ENCODE data around the gene RBM23. TPM values are rescaled to one million over a fixed set of nuclear protein-coding genes. Genes with fewer than 3 reads are reported as not detected.

Gene RBM23
- total and polyA plus RNA-seq, 10 of the 15 experiments (the other 5 are each of a cell fraction or from before 2014, with no cell fraction given), result 54.0 to 72.6 (median 61.3) TPM

DNA sequence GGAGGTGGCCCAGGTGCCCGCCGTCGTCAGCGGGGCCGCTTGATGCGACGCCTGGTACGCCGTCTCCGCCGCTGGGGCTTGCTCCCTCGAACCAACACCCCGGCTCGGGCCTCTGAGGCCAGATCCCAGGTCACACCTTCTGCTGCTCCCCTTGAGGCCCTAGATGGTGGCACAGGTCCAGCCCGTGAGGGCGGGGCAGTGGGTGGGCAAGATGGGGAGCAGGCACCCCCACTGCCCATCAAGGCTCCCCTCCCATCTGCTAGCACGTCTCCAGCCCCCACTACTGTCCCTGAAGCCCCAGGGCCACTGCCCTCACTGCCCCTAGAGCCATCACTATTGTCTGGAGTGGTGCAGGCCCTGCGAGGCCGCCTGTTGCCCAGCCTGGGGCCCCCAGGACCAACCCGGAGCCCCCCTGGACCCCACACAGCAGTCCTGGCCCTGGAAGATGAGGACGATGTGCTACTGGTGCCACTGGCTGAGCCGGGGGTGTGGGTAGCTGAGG lies 41.9 kb downstream of the RBM23 start:
- intact Hi-C loops (cut with micrococcal nuclease; ENCODE audit: unreplicated experiment), result no loop called here
- FAIRE-seq (no peak), DNase-seq (ENCODE audit: low read depth, low spot score) (no peak), ATAC-seq (no peak)
- POLR2A ChIA-PET, result no interaction called here
- Histone ChIP-seq H3K36me3 (ENCODE audit: control insufficient read depth in 2 of 2, insufficient read depth in 2 of 2, low read length in 1 of 2) (peaks cover 22 to 30% of the 10 kb centered on the region in 2 experiments), H3K9ac (ENCODE audit: control insufficient read depth, insufficient read depth, low read length) (no peak overlapping the region), H3K4me1 (ENCODE audit: control insufficient read depth, insufficient read depth, low read length) (peaks cover 2% of the 10 kb centered on the region; the same call in 1 of the 2 replicates), H3K27me3 (replicated peaks in 1 of 2; ENCODE audit: control insufficient read depth in 2 of 2, insufficient read depth in 2 of 2, low read length in 1 of 2) (no peaks in the 10 kb centered on the region), H3K27ac (ENCODE audit: control insufficient read depth, insufficient read depth) (no peak overlapping the region), H3K4me3 (no peak overlapping the region), H4K20me1 (ENCODE audit: control insufficient read depth, insufficient read depth) (no peaks in the 10 kb centered on the region), H3K79me2 (ENCODE audit: control insufficient read depth, insufficient read depth, low read length) (peaks cover 16% of the 10 kb centered on the region), H3K9me3 (replicated peaks; ENCODE audit: control insufficient read depth, insufficient read depth, low read length) (no peaks in the 10 kb centered on the region), H2AFZ (ENCODE audit: control insufficient read depth, low read depth, low read length) (no peak overlapping the region), H3K4me2 (ENCODE audit: control insufficient read depth, insufficient read depth) (no peak overlapping the region)
- CTCF ChIA-PET, result interaction anchor here (0.9 to 6.9 kb wide), 2 partner anchors 18 to 24 kb away, joined by 4 to 91 read pairs; no protein-coding TSS in a partner anchor
- WGBS (ENCODE audit: insufficient coverage, insufficient replicate concordance, low lambda C conversion rate, missing lambda C conversion rate), result 97% methylated on average over 22 of the region's 22 CpGs
- RAD21 ChIA-PET (ENCODE audit: unreplicated experiment), result interaction anchor here (0.6 kb wide), 1 partner anchor 11 kb away, joined by 4 read pairs; no protein-coding TSS in a partner anchor
- in situ Hi-C loops (cut with MboI), result no loop called here
- no TSS peak for BruUV-seq (replicated peaks)
- SMC1A ChIA-PET (ENCODE audit: uncharacterized antibody, unreplicated experiment), result no interaction called here
- TF ChIP-seq TCF12 (IDR thresholded peaks at IDR 0.05; ENCODE audit: low read depth, low read length), result no peak
- TF ChIP-seq, protein P1, sequence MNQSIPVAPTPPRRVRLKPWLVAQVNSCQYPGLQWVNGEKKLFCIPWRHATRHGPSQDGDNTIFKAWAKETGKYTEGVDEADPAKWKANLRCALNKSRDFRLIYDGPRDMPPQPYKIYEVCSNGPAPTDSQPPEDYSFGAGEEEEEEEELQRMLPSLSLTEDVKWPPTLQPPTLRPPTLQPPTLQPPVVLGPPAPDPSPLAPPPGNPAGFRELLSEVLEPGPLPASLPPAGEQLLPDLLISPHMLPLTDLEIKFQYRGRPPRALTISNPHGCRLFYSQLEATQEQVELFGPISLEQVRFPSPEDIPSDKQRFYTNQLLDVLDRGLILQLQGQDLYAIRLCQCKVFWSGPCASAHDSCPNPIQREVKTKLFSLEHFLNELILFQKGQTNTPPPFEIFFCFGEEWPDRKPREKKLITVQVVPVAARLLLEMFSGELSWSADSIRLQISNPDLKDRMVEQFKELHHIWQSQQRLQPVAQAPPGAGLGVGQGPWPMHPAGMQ (IDR thresholded peaks at IDR 0.05; ENCODE audit: borderline replicate concordance), result no peak
- TF ChIP-seq POLR2A (IDR thresholded peaks at IDR 0.05; ENCODE audit: low read depth, low read length), result peak; percentile 32; the same call in 1 of the 2 replicates
- no peak for TF ChIP-seq NFXL1 (IDR thresholded peaks at IDR 0.05; ENCODE audit: borderline replicate concordance)
- TF ChIP-seq BACH1 (IDR thresholded peaks at IDR 0.05; ENCODE audit: borderline replicate concordance), result no peak

DNA sequence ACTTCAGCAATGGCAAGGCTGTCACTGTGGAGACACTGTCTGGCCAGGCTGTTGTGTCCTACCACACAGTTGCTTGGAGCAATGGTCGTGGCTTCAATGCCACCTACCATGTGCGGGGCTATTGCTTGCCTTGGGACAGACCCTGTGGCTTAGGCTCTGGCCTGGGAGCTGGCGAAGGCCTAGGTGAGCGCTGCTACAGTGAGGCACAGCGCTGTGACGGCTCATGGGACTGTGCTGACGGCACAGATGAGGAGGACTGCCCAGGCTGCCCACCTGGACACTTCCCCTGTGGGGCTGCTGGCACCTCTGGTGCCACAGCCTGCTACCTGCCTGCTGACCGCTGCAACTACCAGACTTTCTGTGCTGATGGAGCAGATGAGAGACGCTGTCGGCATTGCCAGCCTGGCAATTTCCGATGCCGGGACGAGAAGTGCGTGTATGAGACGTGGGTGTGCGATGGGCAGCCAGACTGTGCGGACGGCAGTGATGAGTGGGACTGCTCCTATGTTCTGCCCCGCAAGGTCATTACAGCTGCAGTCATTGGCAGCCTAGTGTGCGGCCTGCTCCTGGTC lies 43.1 kb downstream of the RBM23 start:
- no peak overlapping the region for H3K4me2 ChIP-seq (ENCODE audit: control insufficient read depth, insufficient read depth)
- H4K20me1 ChIP-seq (ENCODE audit: control insufficient read depth, insufficient read depth), result no peaks in the 10 kb centered on the region
- ChIA-PET CTCF (interaction anchor here (0.9 to 6.9 kb wide), 3 partner anchors 10 to 25 kb away, joined by 4 to 174 read pairs (median 91); partner anchors contain the start of gene REM2), POLR2A (interaction anchor here (1.1 kb wide), 1 partner anchor 15 kb away, joined by 3 read pairs; no protein-coding TSS in a partner anchor), RAD21 (ENCODE audit: unreplicated experiment) (interaction anchor here (0.5 kb wide), 1 partner anchor 27 kb away, joined by 3 read pairs; no protein-coding TSS in a partner anchor), SMC1A (ENCODE audit: uncharacterized antibody, unreplicated experiment) (no interaction called here)
- no peaks in the 10 kb centered on the region for H3K9me3 ChIP-seq (replicated peaks; ENCODE audit: control insufficient read depth, insufficient read depth, low read length)
- H3K79me2 ChIP-seq (ENCODE audit: control insufficient read depth, insufficient read depth, low read length), result peaks cover 18% of the 10 kb centered on the region
- no TSS peak for BruUV-seq (replicated peaks)
- H2AFZ ChIP-seq (ENCODE audit: control insufficient read depth, low read depth, low read length), result no peak overlapping the region
- H3K27me3 ChIP-seq (replicated peaks in 1 of 2; ENCODE audit: control insufficient read depth in 2 of 2, insufficient read depth in 2 of 2, low read length in 1 of 2), result no peaks in the 10 kb centered on the region
- TF ChIP-seq SMARCA5 (IDR thresholded peaks at IDR 0.05) (no peak), TCF3 (IDR thresholded peaks at IDR 0.05; ENCODE audit: borderline replicate concordance, insufficient read depth, low read depth, low read length) (0 out of 2 replicates have a peak, but pooled peaks have one; percentile 70), NFXL1 (IDR thresholded peaks at IDR 0.05; ENCODE audit: borderline replicate concordance) (no peak)
- TF ChIP-seq, protein P2, sequence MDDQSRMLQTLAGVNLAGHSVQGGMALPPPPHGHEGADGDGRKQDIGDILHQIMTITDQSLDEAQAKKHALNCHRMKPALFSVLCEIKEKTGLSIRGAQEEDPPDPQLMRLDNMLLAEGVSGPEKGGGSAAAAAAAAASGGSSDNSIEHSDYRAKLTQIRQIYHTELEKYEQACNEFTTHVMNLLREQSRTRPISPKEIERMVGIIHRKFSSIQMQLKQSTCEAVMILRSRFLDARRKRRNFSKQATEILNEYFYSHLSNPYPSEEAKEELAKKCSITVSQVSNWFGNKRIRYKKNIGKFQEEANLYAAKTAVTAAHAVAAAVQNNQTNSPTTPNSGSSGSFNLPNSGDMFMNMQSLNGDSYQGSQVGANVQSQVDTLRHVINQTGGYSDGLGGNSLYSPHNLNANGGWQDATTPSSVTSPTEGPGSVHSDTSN (IDR thresholded peaks at IDR 0.05; ENCODE audit: insufficient replicate concordance, low read depth, low read length), result peak; percentile 36
- TF ChIP-seq, protein P3, sequence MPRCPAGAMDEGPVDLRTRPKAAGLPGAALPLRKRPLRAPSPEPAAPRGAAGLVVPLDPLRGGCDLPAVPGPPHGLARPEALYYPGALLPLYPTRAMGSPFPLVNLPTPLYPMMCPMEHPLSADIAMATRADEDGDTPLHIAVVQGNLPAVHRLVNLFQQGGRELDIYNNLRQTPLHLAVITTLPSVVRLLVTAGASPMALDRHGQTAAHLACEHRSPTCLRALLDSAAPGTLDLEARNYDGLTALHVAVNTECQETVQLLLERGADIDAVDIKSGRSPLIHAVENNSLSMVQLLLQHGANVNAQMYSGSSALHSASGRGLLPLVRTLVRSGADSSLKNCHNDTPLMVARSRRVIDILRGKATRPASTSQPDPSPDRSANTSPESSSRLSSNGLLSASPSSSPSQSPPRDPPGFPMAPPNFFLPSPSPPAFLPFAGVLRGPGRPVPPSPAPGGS (IDR thresholded peaks at IDR 0.05; ENCODE audit: borderline replicate concordance, insufficient read depth, low read depth, low read length, poor library complexity, severe bottlenecking), result peak; percentile 86
- in situ Hi-C loops (cut with MboI), result no loop called here
- peaks cover 2% of the 10 kb centered on the region; the same call in 1 of the 2 replicates for H3K4me1 ChIP-seq (ENCODE audit: control insufficient read depth, insufficient read depth, low read length)
- DNase-seq (ENCODE audit: low read depth, low spot score), result no peak
- 97% methylated on average over 20 of the region's 20 CpGs for WGBS (ENCODE audit: insufficient coverage, insufficient replicate concordance, low lambda C conversion rate, missing lambda C conversion rate)
- H3K27ac ChIP-seq (ENCODE audit: control insufficient read depth, insufficient read depth), result no peak overlapping the region
- no peak overlapping the region for H3K9ac ChIP-seq (ENCODE audit: control insufficient read depth, insufficient read depth, low read length)
- intact Hi-C loops (cut with micrococcal nuclease; ENCODE audit: unreplicated experiment), result no loop called here
- FAIRE-seq, result no peak
- H3K4me3 ChIP-seq, result no peak overlapping the region
- peaks cover 22 to 30% of the 10 kb centered on the region in 2 experiments for H3K36me3 ChIP-seq (ENCODE audit: control insufficient read depth in 2 of 2, insufficient read depth in 2 of 2, low read length in 1 of 2)
- ATAC-seq, result no peak

Measured in GM12878 (cell line).